HG02852 (cell line): ENCODE results near the gene TACO1.

Source experiments
- ATAC-seq: cut with Tn5 transposase; IDR thresholded peaks from one replicate; pipeline ENCODE4 v1.9.1; 2021; ENCODE audit warnings: mild to moderate bottlenecking, moderate library complexity; ENCODE audit not compliant: unreplicated experiment

Gene TACO1

GRCh38 chr17:63600569-63601438, at the start of gene TACO1:
Gene TACO1 (plus strand): TSS chr17:63600895. CDS start chr17:63601084, 189 bp downstream.
- ATAC-seq: peak; percentile 92

DNA sequence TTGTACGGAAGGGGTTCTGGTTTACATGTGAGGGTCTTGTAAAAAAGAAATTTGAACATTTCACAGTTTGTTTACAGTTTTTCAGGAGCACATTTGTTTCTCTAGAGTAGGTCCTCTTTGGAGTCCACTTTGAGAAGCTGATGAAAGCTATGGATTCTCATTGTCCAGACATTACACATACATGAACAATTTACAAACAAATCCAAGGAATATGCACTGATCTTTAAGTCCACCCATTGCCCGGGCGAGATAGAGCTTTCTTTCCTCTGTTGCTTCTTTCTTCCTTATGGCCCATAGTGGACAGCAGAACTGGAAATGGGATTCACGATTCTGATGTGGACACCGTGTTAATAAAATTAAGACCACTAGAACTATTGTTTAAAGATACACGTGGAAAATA, 48.5 kb upstream of the TACO1 start:
- ATAC-seq: no peak

DNA sequence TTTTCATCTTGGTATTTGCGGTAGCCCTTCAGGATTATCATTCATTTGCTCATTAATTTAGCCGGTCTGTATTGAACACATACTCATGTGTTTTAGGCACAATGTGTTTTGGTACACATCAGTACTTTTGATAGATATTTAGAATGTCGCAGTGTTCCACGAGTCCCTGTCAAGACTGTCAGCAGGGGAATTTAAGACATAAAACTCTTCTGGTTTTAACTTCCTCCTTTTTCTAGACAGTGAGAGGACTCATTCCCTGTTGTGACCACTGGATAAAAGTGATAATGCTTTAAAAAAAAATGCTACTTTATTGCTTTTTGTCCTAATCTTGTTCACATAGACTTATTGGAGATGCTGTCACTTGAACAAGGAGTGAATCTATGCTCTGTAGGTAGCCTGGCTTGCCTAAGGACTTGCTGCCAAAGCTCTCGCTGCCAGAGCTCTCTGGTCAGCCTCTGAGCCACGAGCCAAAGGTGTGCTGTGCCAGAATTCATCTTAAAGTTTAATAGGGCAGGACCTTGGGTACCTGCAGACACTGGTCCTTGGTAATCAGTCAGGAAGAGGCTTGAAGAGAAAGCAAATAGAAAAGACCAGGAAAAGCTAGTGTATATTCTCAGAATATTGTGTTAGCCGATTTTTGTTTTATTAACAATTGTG, 45.1 kb upstream of the TACO1 start:
- ATAC-seq: no peak

- no peak for ATAC-seq
Observed at GRCh38 chr17:63557416-63557815, 43.3 kb upstream of the TACO1 start.

DNA sequence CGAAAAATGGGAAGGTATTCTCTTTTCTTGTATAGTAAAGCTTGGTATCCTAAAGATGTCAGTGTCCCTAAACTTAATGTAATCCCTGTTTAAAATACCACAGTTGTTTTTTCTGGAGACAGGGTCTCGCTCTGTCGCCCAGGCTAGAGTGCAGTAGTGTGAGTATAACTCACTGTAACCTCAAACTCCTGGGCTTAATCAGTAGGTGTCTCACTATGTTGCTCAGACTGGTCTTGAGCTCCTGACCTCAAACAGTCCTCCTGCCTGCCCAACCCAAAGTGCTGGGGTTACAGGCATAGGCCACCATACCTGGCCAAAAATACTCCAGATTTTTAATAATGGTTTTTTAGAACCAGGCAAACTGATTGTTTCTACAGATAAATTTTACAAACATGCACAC, 42.3 kb upstream of the TACO1 start:
- no peak for ATAC-seq

DNA sequence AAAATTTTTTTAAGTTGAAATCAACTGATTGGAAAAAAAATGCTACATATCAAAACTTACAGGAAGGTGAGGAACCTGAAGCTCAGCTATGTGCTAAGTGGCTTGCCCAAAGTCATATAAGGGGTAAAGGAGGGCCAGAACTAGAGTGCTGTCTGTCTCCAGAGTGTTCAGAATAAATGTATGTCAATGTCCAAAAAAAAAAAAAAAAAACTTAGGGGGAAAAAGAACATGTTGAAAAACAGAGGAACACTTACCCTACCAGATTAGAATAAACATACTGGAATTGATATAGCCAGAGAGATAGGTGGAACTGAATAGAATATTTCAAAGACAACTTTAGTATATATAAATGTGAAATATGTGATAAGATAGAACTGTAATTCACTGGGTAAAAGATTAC, 38.9 kb upstream of the TACO1 start:
- no peak for ATAC-seq

- no peak for ATAC-seq
Observed at GRCh38 chr17:63563339-63563738, 37.4 kb upstream of the TACO1 start.

DNA sequence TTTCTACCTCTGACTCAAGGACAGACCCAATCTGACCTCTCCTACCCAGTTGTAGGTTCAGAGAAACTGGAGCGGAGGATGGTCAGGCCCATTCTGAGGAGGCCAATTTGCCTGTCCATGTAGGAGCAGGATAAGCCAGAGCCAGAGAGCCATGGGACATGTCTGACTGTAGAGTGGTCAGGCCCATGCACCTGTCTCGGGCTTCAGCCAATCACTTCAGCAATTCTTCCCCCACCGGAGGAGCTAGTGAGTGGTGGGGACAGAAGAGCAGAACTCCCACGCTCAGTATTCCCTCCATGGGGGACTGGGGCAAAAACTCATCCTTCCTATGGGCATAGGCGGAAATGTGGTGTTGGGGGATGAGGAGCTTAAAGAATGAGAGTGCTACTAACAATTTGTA, 36.1 kb upstream of the TACO1 start:
- ATAC-seq: no peak

DNA sequence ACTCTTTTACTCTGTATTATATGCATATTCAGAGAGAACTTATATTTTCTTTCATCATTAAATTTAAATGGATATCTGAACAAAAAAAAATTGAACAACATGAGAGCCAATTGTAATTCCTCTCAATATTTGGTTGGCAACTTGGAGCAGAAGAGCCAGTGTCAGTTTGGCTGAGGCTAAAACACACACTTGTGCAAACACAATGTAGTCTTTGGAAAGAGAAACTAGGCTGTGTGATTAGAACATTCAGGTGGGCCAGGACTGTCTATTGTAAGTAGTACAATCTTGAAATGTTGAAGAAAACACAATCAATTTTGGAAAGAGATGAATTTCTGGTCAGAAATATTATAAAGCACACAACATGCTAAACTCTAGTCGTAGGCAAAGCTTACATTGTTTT, 33.5 kb upstream of the TACO1 start:
- no peak for ATAC-seq

- ATAC-seq: no peak
Observed at GRCh38 chr17:63568563-63568962, 32.1 kb upstream of the TACO1 start.

- ATAC-seq: no peak
Observed at GRCh38 chr17:63571632-63572310, 28.9 kb upstream of the TACO1 start.

GRCh38 chr17:63573634-63574033, 27.1 kb upstream of the TACO1 start:
- no peak for ATAC-seq

DNA sequence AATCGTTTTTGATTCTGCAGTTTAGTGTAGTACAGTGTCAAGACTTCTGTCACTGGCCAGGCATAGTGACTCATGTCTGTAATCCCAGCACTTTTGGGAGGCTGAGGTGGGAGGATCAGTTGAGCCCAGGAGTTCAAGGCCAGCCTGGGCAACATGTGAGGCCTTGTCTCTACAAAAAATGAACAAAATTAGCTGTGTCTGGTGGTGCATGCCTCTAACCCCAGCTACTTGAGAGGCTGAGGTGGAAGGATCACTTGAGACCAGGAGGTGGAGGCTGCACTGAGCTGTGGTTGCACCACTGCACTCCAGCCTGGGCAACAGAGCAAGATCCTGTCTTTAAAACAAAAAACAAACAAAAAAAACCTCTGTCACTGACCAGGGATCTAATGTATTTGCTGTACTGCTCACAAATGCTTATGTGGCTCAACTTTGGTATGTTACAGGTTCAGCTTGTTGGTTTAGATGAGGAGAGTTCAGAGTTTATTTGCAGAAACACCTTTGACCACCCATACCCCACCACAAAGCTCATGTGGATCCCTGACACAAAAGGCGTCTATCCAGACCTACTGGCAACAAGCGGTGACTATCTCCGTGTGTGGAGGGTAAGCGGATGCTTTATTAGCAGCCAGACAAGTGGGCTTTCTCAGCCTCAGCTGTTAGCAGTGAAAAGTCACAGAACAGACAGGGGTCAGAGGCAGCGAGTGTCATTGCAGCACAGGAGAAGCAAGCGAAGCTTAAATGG, 22.5 kb upstream of the TACO1 start:
- ATAC-seq: no peak

DNA sequence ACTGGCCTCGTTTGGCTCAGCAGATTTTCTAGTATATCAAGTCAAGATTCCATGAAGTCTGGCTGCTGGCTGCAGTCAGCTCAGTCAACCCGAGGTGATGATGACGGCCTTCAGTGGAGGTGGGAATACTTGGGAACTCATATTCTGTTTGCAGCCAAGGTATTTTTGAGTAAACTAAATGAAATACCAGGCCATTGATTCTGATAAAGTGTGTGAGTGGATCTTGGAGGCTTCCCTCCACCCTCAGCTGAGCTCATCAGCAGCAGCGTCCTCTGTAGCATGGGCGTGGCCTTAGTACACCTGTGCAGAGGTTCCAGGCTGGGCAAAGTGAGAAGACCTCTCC, 22.0 kb upstream of the TACO1 start:
- ATAC-seq: no peak

GRCh38 chr17:63579633-63580032, 21.1 kb upstream of the TACO1 start:
- ATAC-seq: no peak

DNA sequence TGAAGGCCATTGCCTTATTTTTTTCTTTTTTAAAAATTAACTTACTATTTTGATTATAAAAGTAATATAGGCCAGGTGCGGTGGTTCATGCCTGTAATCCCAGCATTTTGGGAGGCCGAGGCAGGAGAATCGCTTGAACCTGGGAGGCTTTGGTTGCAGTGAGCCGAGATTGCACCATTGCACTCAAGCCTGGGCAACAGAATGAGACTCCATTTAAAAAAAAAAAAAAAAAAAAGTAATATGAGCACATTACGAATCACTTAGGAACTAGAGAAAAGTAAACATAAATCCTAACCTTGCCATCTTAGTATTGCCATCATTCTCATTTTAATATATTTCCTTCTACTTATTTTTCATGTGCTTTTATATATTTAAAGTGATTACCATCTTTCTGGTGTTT, 12.9 kb upstream of the TACO1 start:
- ATAC-seq: no peak

- no peak for ATAC-seq
Observed at GRCh38 chr17:63588797-63589196, 11.9 kb upstream of the TACO1 start.

DNA sequence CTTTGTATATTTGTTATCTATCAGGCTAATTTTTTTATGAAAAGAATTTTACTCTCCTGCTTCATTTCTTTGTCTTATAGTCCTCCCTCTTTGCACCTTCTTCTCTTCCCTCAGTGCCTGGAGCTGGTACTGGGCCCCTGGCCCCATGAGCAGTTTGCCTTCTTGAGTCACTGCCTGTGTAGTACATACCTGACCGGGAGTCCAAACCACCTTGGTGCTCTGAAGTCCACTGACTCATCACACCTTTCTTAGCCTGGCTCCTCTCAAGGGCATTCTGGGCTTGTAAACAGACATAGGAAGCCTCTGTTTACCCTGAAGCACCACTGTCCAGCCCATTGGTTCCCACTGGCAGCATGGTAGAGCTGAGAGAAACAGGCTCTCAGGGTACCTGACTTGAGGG, 11.0 kb upstream of the TACO1 start:
- no peak for ATAC-seq

GRCh38 chr17:63592797-63593196, 7.9 kb upstream of the TACO1 start:
- ATAC-seq: no peak

- no peak for ATAC-seq
Observed at GRCh38 chr17:63595132-63595531, 5.6 kb upstream of the TACO1 start.

DNA sequence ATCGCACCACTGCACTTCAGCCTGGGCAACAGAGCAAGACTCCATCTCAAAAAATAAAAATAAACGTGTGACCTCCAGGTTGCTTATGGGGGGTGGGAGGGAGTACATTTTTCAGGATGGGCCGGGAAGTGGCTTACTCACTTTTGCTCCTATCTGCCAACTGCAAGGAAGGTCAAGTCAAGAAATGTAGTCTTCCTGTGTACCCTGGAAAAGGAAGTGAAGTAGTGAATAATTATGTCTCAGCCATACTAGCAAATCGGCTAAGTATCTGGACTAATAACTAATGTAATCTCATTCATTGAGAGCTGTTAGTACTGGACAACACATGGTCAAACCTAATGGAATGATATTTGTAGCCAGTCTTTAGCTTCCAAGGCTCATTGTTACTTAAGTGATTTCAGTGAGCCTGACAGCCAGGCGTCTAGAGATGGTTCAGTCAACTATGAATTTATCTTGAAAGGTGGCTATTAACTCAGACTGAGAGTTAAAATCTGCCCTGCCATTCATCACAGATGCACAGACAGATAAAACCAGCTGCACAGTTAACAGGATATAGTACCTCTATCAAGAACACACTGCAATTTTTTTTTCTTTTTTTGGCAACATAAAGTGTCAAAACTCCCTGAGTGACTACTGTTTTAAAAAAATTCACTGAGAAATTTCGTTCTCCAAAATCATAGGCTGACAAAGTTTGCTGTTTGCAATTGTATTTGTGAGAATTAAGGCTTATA, 3.7 kb upstream of the TACO1 start:
- ATAC-seq: no peak
